ENCODE measurements around the gene SGTA.

GRCh38 chr19:2770055-2771013 is 12.7 kb downstream of the SGTA start:
- TF ChIP-seq, protein P1, sequence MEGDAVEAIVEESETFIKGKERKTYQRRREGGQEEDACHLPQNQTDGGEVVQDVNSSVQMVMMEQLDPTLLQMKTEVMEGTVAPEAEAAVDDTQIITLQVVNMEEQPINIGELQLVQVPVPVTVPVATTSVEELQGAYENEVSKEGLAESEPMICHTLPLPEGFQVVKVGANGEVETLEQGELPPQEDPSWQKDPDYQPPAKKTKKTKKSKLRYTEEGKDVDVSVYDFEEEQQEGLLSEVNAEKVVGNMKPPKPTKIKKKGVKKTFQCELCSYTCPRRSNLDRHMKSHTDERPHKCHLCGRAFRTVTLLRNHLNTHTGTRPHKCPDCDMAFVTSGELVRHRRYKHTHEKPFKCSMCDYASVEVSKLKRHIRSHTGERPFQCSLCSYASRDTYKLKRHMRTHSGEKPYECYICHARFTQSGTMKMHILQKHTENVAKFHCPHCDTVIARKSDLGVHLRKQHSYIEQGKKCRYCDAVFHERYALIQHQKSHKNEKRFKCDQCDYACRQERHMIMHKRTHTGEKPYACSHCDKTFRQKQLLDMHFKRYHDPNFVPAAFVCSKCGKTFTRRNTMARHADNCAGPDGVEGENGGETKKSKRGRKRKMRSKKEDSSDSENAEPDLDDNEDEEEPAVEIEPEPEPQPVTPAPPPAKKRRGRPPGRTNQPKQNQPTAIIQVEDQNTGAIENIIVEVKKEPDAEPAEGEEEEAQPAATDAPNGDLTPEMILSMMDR (conservative IDR thresholded peaks at IDR 0.05; ENCODE audit: low read length), result no peak
- no peak for TF ChIP-seq EZH2phosphoT487 (IDR thresholded peaks at IDR 0.05; ENCODE audit: borderline replicate concordance)
